ENCODE results near the gene ATP8B1.
"Not testable (repeated sequence)": the region's sequence is repeated elsewhere in the genome, so short reads cannot be mapped to it uniquely, and the experiment has no call there.

Gene ATP8B1

DNA sequence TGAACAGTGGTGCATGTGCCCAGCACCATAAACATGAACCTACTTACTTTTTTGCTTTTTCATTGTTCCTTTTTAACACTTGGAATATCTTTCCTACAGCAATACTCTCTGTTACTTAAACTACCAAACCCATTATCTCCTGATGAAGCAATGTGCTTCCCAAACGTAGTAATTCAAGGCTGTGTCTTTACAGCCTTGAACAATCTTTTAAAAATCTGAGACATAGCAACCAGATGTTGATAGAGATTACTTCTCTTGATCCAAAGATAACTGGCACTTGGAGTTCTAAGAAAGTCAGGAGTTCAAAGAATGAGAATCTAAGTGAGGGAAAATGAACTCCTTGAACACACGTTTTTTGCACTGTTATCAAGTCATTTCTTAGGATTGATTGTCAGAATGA is 40.4 kb downstream of the ATP8B1 start:
- no peak for DNase-seq

GRCh38 chr18:57759650-57760049 is 43.5 kb downstream of the ATP8B1 start:
- no peak for DNase-seq

- no peak for DNase-seq
Observed at GRCh38 chr18:57755473-57756067, 47.5 kb downstream of the ATP8B1 start.

DNA sequence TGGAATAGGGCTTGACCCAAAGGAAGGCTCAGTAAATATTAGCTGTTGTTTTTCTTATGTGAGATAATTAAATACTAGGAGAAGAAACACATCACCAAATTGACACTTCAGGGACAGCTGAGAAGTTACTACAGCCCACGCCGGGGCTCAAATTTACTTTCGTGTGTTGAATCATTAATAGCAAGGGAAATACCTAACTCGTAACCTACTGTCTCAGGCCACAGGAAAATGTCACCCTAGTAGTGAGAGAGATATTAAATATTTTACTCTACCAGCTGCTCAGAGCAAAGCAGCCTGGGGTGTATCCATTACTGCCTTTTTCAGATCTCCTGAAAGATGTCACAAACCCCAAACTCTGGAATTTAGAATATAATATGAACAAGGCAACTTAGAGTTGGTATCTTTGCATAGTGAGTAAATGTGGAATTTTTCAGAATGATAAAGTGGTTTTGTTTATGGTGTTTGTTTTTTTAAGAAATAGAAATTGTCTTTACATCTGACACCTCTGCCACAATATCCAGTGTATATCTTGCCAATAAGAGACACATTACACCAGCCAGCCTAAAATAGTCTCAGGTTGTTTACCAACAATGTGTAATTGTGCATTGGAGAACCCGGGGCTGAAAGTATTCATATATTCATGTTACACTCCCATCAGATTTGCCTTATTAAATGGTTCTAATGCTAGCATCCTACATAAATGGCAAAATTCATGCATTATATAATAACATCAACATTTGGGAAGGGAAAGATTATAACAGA is 48.4 kb downstream of the ATP8B1 start:
- DNase-seq: no peak

DNA sequence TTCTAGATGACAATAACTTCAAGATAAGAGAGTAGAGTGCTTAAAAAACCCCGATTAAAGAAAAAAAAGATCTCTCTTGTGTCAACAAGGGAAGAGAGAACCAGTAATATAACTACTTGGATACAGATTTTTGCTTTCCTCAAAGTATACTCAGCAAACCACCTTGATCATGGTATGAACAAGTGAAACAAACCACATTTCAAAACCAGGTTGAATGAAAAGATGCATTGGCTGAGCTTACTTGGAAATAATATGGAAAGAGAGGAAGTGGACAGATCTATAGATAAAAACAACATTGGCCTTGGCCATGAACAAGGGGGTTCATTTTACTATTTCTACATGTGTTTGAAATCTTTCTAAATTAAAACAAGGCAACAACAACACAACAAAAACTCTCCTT is 50.1 kb downstream of the ATP8B1 start:
- DNase-seq: no peak

DNA sequence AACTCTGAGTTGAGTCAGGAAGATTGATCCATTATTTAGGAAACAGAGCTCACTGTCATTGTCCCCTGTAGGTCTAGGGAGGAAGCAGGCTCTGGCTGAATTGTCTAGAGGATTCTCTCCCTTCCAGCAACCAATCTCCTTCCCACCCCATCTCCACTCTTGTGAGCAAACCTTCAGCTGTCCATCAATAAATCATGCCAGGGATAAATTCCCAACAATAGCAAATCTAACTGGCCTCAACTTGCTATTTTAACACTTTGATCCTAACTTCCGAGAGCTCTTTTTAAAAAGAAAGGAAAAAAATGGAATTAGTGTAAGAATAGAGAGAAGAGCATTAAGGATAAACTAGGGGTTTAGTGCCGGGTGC is 53.5 kb downstream of the ATP8B1 start:
- DNase-seq: no peak

- peak; percentile 2 to 17 for DNase-seq
Observed at GRCh38 chr18:57748770-57749603, 54.1 kb downstream of the ATP8B1 start.

GRCh38 chr18:57747809-57748680 is 55.1 kb downstream of the ATP8B1 start:
- no peak for DNase-seq

DNA sequence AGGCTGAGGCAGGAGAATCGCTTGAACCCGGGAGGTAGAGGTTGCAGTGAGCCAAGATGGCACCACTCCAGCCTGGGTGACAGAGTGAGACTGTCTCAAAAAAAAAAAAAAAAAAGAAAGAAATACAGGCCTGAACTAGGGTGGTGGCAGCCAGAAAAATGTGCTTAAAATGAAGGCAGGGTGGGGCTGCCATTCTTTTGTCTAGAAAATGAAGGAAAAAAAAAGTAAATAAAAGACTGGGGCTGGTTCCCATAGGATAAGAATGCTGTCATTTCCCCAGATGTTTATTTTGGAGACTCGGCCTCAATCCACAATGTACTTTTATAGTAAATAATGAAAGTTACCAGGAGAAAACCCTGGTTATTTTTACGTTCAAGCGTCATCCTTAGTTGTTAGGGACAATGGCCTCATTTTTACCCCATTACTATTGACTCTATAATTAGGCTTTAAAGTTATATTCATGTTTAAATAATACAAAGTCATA is 58.9 kb downstream of the ATP8B1 start:
- DNase-seq: no peak

GRCh38 chr18:57743008-57743407 is 60.1 kb downstream of the ATP8B1 start:
- DNase-seq: no peak

- DNase-seq: no peak
Observed at GRCh38 chr18:57741273-57741672, 61.8 kb downstream of the ATP8B1 start.

- no peak for DNase-seq
Observed at GRCh38 chr18:57738078-57738477, 65.0 kb downstream of the ATP8B1 start.

DNA sequence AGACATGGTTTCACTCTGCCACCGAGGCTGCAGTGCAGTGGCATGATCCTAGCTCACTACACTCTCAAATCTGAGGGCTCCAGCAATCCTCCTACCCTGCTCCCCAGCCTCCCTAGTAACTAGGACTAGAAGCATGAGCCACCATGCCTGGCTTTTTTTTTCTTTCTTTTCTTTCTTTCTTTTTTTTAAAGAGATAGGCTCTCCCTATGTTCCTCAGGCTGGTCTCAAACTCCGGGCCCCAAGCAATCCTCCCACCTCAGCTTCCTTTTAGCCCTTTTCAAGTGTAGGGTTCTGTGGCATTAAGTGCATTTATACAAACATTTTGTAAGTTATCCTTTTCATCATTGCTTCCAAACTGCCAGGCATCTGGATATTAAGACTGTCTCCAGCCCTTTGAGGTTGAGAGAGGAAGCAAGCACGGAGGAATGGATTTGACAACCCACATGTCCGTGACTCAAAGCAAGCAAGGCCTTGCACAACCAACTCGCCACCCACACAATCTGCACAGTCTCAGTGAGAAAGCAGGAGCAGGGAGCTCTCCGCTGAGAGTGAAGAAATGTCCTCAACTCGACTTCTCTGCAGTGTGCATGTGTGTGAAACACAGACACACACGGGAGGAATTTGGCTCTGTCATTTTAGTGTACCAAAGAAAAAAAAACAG is 65.6 kb downstream of the ATP8B1 start:
- DNase-seq: no peak

GRCh38 chr18:57735042-57735441 is 68.1 kb downstream of the ATP8B1 start:
- not testable (repeated sequence) for DNase-seq

- DNase-seq: no peak
Observed at GRCh38 chr18:57733861-57734260, 69.3 kb downstream of the ATP8B1 start.

DNA sequence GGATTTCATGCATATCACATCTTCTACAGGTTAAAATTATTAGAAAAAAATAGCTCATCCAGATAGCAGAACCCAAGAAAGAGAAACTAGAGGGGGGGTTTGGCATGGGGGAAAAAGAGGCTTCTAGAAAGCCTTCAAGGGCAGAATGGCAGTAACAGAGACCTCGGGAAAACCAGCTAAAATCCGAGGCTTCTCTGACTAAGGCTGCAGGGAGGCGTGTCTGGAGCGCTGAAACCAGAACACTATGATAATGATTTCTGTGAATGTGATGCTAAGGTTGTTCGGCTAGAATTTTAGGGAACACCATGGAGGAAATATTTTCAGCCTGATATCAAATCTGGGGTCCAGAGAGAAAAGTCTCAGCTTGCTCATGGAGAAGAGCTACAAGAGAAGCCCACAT is 73.0 kb downstream of the ATP8B1 start:
- DNase-seq: no peak

GRCh38 chr18:57728941-57729511 is 74.1 kb downstream of the ATP8B1 start:
- no peak for DNase-seq

GRCh38 chr18:57727952-57728807 is 74.9 kb downstream of the ATP8B1 start:
- DNase-seq: no peak

GRCh38 chr18:57719211-57719935 is 83.7 kb downstream of the ATP8B1 start:
- DNase-seq: not testable (repeated sequence)

GRCh38 chr18:57716549-57716948 is 86.6 kb downstream of the ATP8B1 start:
- no peak for DNase-seq

Data from NCI-H187 (cell line).